A673 (cell line): ENCODE results near the gene SND1. TPM values are rescaled to one million over a fixed set of nuclear protein-coding genes. Genes with fewer than 3 reads are reported as not detected.

Experiments
- BruUV-seq: library from RNA; stranded (reverse); fragments of 400-500 nt; replicated peaks from 2 replicates; lab custom pipeline; 2021; lab: Mats Ljungman, UMichigan
- CTCF ChIA-PET: fragments of 300-600 bp; sonication (Branson Sonifier 250); formaldehyde crosslinking; loops from one replicate; lab custom pipeline; 2022; ENCODE audit warnings: antibody characterized with exemption; lab: Charles Lee
- POLR2A ChIA-PET: fragments of 300-600 bp; sonication (Branson Sonifier 250); formaldehyde crosslinking; loops from one replicate; lab custom pipeline; 2022; ENCODE audit warnings: antibody characterized with exemption; ENCODE audit not compliant: low non-redundant PET; lab: Charles Lee
- DNase-seq: peaks from one replicate; pipeline ENCODE4 v3.0.0-alpha.2; 2015; ENCODE audit warnings: low spot score
- H3K27ac ChIP-seq: fragments of 200-600 bp; sonication (generic); 2 replicates; pipeline ENCODE4 v1.5.1; 2016; ENCODE audit warnings: mixed run types, low read depth, mild to moderate bottlenecking, mixed read lengths, antibody characterized with exemption, low read length; ENCODE audit not compliant: poor library complexity, severe bottlenecking
- H3K27me3 ChIP-seq: fragments of 200-600 bp; sonication (generic); replicated peaks from 2 replicates; pipeline ENCODE4 v1.6.1; 2017; ENCODE audit warnings: mixed run types, low read depth, mild to moderate bottlenecking, mixed read lengths, antibody characterized with exemption, low read length; ENCODE audit not compliant: insufficient read depth, poor library complexity
- H3K36me3 ChIP-seq: fragments of 200-600 bp; sonication (generic); 2 replicates; pipeline ENCODE4 v1.6.1; 2016; ENCODE audit warnings: mixed run types, mild to moderate bottlenecking, mixed read lengths, antibody characterized with exemption, low read length; ENCODE audit not compliant: insufficient read depth, poor library complexity, severe bottlenecking
- H3K4me1 ChIP-seq: fragments of 200-600 bp; sonication (generic); 2 replicates; pipeline ENCODE4 v1.6.1; 2017; ENCODE audit warnings: mixed run types, mild to moderate bottlenecking, mixed read lengths, antibody characterized with exemption, low read length; ENCODE audit not compliant: insufficient read depth, poor library complexity, severe bottlenecking
- H3K4me3 ChIP-seq: fragments of 200-600 bp; sonication (generic); 2 replicates; pipeline ENCODE4 v1.5.1; 2016; ENCODE audit warnings: low read depth, mixed run types, mild to moderate bottlenecking, mixed read lengths, low read length; ENCODE audit not compliant: poor library complexity, severe bottlenecking
- H3K9me3 ChIP-seq: fragments of 200-600 bp; sonication (generic); 2 replicates; pipeline ENCODE4 v1.6.1; 2016; ENCODE audit warnings: mixed run types, low read depth, mild to moderate bottlenecking, mixed read lengths, antibody characterized with exemption, low read length; ENCODE audit not compliant: poor library complexity, severe bottlenecking
- CTCF ChIP-seq: fragments of 300-800, 200-600 bp; sonication (generic); conservative IDR thresholded peaks from 2 replicates; pipeline ENCODE4 v1.5.1; 2017; ENCODE audit warnings: low read depth, mild to moderate bottlenecking, antibody characterized with exemption, low read length, moderate library complexity, mixed read lengths
- EZH2 ChIP-seq: fragments of 200-600 bp; sonication (generic); IDR thresholded peaks from 2 replicates; pipeline ENCODE4 v1.6.1; 2017; ENCODE audit warnings: borderline replicate concordance, low read depth, mild to moderate bottlenecking, mixed read lengths, antibody characterized with exemption, low read length; ENCODE audit not compliant: poor library complexity, severe bottlenecking
- intact Hi-C: fragments of 100-400 bp; cut with micrococcal nuclease; formaldehyde crosslinking; loops from one replicate; pipeline ENCODE4 v1.10.0; 2022; ENCODE audit not compliant: unreplicated experiment
- total RNA-seq: library from RNA; stranded (reverse); gene quantifications from 2 replicates; pipeline ENCODE4 v1.2.3, GENCODE V29; 2021

The SND1 gene
- total RNA-seq, 1 experiment from 2014 or later, result 177 TPM

DNA sequence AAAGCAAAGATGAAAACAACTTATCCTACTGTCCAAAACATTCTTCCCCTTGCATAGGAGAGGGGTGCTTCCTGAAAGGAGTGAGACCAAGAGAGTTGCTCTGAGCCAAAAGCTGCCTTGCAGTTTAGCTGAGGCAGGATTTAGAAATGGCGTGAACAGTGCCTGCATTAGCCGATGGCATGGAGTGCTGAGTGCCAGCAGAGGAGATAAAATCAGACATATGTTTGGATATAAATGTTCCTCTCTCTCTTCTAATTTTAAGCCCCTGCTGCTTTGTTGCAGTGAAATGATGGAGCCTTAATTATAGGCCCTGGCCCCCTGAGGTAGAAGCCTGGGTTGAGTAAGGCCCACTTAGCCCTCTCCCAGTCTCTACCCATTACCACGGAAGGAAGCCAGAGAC, 372.2 kb downstream of the SND1 start:
- no peaks in the 10 kb centered on the region for H3K27me3 ChIP-seq
- H3K27ac ChIP-seq, result no peak overlapping the region
- no peak for DNase-seq
- intact Hi-C loops, result no loop called here
- TF ChIP-seq CTCF (no peak), EZH2 (no peak)
- CTCF ChIA-PET, result no interaction called here
- POLR2A ChIA-PET, result no interaction called here
- H3K4me1 ChIP-seq, result peaks cover 75% of the 10 kb centered on the region
- H3K9me3 ChIP-seq, result no peaks in the 10 kb centered on the region
- no peaks in the 10 kb centered on the region for H3K36me3 ChIP-seq
- BruUV-seq, result no TSS peak
- H3K4me3 ChIP-seq, result no peak overlapping the region

DNA sequence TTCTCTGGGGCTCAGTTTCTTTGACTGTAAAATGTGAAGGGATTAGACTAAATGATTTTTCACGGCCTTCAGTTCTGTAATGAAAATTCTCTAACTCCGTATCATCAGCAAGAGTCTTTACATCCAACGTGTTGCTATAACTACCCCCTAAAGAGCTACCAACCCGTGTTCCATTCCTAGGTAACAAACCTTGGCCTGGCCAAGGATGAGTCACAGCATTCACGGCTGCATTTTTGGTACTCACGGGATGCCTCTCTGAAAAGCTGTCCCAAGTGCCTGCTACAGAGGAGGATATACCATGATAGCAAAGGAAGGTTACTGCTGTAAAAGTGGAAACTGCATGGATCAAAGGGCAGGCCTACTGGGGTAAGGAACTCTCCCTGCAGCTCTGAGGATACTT, 373.4 kb downstream of the SND1 start:
- no peak overlapping the region for H3K4me3 ChIP-seq
- POLR2A ChIA-PET, result no interaction called here

DNA sequence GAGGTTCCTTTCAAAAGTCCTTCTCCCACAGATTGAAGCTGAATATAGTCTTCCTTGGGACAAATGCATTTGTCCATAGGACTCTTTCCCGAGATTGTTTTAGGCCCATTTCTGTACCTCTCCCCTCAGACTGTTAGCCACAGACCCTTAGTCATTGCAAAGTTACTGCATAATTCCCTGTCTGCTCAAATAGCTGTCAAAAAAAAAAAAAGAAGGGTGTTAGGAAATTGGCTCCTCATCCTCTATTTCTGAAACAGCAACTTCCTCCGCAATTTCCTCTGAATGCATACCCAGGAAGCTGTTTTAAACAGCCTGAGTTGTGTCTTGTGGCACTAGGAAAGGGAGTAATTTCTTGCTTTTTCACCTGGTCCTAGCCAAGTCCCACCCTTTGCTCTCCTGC, 373.8 kb downstream of the SND1 start:
- TF ChIP-seq CTCF (no peak), EZH2 (no peak)

More for the DNA sequence above, 373.4 kb downstream of the SND1 start:
- DNase-seq, result no peak
- Histone ChIP-seq H3K36me3 (no peaks in the 10 kb centered on the region), H3K9me3 (no peaks in the 10 kb centered on the region), H3K4me1 (peaks cover 66% of the 10 kb centered on the region), H3K27ac (peak overlapping the region; percentile 2), H3K27me3 (no peaks in the 10 kb centered on the region)
- CTCF ChIA-PET, result no interaction called here
- intact Hi-C loops, result no loop called here
- no peak for TF ChIP-seq EZH2
- TF ChIP-seq CTCF, result no peak
- no TSS peak for BruUV-seq

More for the DNA sequence above, 373.8 kb downstream of the SND1 start:
- no peak overlapping the region for H3K4me3 ChIP-seq
- no peak for DNase-seq
- H3K9me3 ChIP-seq, result no peaks in the 10 kb centered on the region
- POLR2A ChIA-PET, result no interaction called here
- no peaks in the 10 kb centered on the region for H3K36me3 ChIP-seq
- peak overlapping the region; percentile 2 for H3K27ac ChIP-seq
- intact Hi-C loops, result no loop called here
- H3K4me1 ChIP-seq, result peaks cover 64% of the 10 kb centered on the region
- no TSS peak for BruUV-seq
- CTCF ChIA-PET, result no interaction called here
- no peaks in the 10 kb centered on the region for H3K27me3 ChIP-seq
